GM19099 (cell line): ENCODE data around the gene SLC19A1.

Source experiments
- POLR2A ChIP-seq: IDR thresholded peaks from 3 replicates; pipeline ENCODE4 v1.6.1; 2011; ENCODE audit warnings: low read depth; ENCODE audit not compliant: insufficient read length; ENCODE audit errors: extremely low read depth

SLC19A1 gene

GRCh38 chr21:45542242-45542666 is at the start of gene SLC19A1:
SLC19A1 (minus strand) TSS chr21:45542440; CDS start chr21:45537959, 4,481 bp downstream.
- TF ChIP-seq POLR2A, result peak; percentile 60

GRCh38 chr21:45591619-45592207 is 49.5 kb upstream of the SLC19A1 start:
- TF ChIP-seq POLR2A, result no peak

GRCh38 chr21:45590726-45591618 is 48.7 kb upstream of the SLC19A1 start:
- TF ChIP-seq POLR2A, result no peak

GRCh38 chr21:45590246-45590725 is 48.0 kb upstream of the SLC19A1 start:
- TF ChIP-seq POLR2A, result no peak

GRCh38 chr21:45589686-45590245 is 47.5 kb upstream of the SLC19A1 start:
- no peak for TF ChIP-seq POLR2A

GRCh38 chr21:45588871-45589491 is 46.7 kb upstream of the SLC19A1 start:
- no peak for TF ChIP-seq POLR2A

GRCh38 chr21:45588086-45588825 is 46.0 kb upstream of the SLC19A1 start:
- TF ChIP-seq POLR2A, result no peak

DNA sequence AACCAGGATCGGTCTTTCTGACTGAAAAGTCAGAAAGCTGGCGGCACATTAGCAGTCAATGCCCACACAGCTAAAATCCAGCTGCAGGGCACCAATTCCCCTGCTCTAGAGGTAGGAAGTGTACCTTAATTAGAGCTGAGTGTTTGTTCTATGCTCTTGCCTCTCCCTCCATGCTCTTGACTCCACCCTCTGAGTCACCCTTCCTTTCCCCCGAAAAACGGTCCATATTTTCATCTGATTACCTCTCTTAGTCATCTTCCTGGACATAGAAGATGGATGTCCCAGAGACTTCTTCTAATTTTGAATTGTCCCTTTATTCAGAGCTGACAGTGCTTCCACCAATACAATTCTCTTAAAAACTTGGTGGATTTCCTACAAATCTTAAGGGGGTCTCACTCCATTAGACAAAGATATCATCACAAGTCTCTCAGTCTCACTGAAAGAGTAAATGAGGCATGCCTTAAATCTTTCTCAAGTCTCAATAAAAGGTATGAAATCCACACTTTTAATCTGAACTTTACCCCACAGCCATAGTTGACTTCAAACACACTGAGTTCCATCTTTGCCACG is 44.1 kb upstream of the SLC19A1 start:
- no peak for TF ChIP-seq POLR2A

DNA sequence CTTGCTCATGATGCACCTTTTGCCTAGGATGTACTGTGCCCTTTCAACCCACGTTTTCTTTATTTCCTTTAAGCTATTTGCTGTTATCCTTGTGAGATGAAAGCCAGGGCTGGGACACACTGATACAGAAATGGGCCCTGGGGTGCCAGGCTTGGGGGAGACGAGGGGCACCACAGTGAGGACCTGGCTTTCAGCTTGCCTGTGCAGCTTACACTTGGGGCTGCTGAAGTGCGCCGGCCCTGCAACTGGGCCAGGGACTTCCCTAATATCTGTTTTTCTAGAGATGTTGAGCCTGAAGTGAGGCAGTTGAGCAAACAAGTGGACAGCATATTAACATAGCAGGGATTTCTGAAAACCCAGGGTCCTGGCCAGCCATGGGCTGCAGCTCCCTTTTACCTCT is 42.5 kb upstream of the SLC19A1 start:
- no peak for TF ChIP-seq POLR2A

GRCh38 chr21:45583831-45584509 is 41.7 kb upstream of the SLC19A1 start:
- TF ChIP-seq POLR2A, result no peak

DNA sequence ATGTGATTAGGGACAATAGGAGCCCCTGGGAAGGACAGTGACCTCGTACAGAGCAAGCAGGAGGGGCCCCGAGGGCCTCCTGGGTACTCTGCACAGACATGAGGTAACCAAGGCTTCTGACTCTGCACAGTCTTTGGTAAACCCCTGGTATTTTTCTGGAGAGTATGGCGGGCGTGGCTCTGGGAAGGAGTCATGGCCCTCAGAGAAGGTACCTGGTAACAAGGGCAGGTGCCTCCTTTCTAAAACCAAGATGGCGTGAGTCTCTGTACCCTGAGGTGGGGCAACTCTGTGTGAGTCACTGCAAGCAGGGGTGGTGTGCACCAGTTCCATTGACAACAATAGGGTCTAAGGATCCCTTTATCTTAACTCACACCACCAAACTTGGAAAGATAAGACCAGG is 39.9 kb upstream of the SLC19A1 start:
- TF ChIP-seq POLR2A, result no peak

DNA sequence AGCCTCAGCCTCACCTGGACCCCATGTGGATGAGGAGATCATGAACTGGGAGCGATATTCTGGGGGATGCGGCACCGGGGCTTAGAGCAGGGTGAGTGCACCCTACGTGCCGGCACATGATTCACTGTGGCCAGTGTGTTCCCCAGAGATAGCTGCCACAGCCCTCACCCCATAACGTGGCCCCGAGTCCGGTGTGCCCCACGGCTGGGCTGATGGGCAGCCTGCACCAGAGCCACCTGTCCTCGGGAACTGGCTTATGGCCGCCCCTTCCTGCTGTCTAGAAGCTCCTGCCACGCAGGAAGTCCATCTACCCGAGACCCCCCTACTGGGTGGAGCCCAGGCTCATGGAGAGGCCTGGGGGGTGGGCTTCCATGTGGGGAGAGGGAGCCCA is 39.1 kb upstream of the SLC19A1 start:
- TF ChIP-seq POLR2A, result no peak

DNA sequence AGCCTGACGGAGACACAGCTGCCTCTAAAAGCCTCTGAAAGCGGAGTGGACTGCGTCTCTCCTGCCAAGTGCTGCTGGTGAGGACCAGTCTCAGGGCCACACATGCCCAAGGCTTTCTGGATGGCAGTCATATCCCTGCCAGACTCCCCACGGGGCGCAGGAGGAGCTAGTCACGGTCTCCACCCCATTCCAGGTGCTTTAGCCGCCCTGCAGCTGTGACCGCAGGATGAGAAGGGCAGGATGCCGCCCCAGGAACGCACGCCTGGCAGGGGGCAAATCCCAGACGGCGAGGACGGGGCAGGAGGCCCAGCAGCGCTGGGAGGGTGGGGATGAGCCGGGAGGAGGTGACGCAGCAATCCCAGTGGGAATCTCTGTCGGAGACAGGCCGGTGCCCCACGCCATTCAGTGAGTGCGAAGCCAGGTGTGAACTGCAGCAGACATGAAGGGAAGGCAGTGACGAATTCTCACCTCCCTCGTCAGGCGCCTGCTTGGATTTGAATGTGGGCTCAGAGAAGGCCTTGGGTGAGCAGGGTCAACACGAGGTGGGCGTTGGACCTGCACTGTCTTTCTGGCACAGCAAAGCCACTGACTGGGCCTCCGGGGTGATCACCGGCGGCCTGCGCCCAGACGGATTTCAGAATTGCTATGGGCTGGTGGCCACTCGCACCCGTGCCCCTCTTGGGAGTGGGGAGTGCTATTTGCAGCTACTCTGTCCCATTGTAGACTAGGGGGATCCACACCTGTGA is 38.5 kb upstream of the SLC19A1 start:
- no peak for TF ChIP-seq POLR2A

DNA sequence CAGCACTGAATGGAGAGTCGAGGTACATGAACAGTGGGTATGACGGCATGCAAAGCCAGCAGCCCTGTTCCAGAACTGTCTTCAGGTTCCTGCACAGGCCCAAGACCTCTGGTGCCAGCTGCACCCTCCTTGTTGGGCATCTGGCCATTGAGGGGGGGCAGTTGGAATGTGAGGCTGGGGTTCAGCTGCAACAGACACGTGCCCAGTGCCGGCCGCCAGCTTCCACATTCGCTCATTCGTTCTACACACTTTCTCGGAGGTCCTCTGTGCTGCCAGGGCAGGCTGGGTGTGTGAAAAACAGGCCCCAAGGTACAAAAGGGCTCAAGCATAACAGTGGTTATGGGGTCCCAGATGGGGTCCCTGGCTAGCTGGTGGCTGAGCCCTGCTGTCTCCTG is 37.9 kb upstream of the SLC19A1 start:
- TF ChIP-seq POLR2A, result no peak
